Keratinocyte (primary cell): ENCODE data around the gene UPP2. TPM values are rescaled to one million over a fixed set of nuclear protein-coding genes. Genes with fewer than 3 reads are reported as not detected.

ENCODE experiments used
- DNase-seq: peaks from one replicate; pipeline ENCODE4 v3.0.0-alpha.2; 2011; ENCODE audit warnings: low read depth, missing footprints, low spot score
- FAIRE-seq: peaks from 2 replicates; lab custom pipeline; 2011; peaks lifted over from hg19 to GRCh38; lab: Jason Lieb, UNC
- H2AFZ ChIP-seq: 2 replicates; pipeline ENCODE4 v1.6.0; 2012; ENCODE audit warnings: low read length, control low read depth, inconsistent platforms; ENCODE audit not compliant: control insufficient read depth
- H3K27ac ChIP-seq: 2 replicates; pipeline ENCODE4 v1.5.1; 2011; ENCODE audit warnings: low read length; ENCODE audit not compliant: control insufficient read depth, insufficient read depth
- H3K27me3 ChIP-seq: 3 replicates; pipeline ENCODE4 v1.6.0; 2011; ENCODE audit warnings: low read length; ENCODE audit not compliant: control insufficient read depth, insufficient read depth; ENCODE audit errors: extremely low read depth
- H3K36me3 ChIP-seq, 2 experiments: 2 replicates in 1 of 2; 3 replicates in 1 of 2; pipeline ENCODE4 v1.5.1; 2011; ENCODE audit warnings: low read length in 2 of 2, mild to moderate bottlenecking in 1 of 2; ENCODE audit not compliant: control insufficient read depth in 2 of 2, insufficient read depth in 2 of 2; ENCODE audit errors: extremely low read depth in 1 of 2
- H3K4me1 ChIP-seq: 3 replicates; pipeline ENCODE4 v1.5.1; 2011; ENCODE audit warnings: low read length; ENCODE audit not compliant: control insufficient read depth, insufficient read depth; ENCODE audit errors: extremely low read depth
- H3K4me2 ChIP-seq: 3 replicates; pipeline ENCODE4 v1.6.0; 2011; ENCODE audit warnings: low read depth, low read length; ENCODE audit not compliant: control insufficient read depth, insufficient read depth; ENCODE audit errors: extremely low read depth
- H3K4me3 ChIP-seq, 3 experiments: fragments of 200-600 bp in 1 of 3; sonication (generic) in 1 of 3; 2 replicates in 2 of 3; 3 replicates in 1 of 3; pipeline ENCODE4 v1.5.1; 2011 to 2016; ENCODE audit warnings: low read length in 3 of 3, mild to moderate bottlenecking in 3 of 3, control low read depth in 2 of 3, inconsistent platforms in 1 of 3, low read depth in 1 of 3, mixed read lengths in 1 of 3, mixed run types in 1 of 3, moderate library complexity in 1 of 3; ENCODE audit not compliant: control insufficient read depth in 2 of 3, insufficient read depth in 2 of 3; ENCODE audit errors: extremely low read depth in 1 of 3
- H3K79me2 ChIP-seq: 2 replicates; pipeline ENCODE4 v1.6.0; 2012; ENCODE audit warnings: low read length; ENCODE audit not compliant: control insufficient read depth, insufficient read depth
- H3K9ac ChIP-seq: 3 replicates; pipeline ENCODE4 v1.6.0; 2011; ENCODE audit warnings: low read length; ENCODE audit not compliant: control insufficient read depth, insufficient read depth; ENCODE audit errors: extremely low read depth
- H3K9me1 ChIP-seq: 3 replicates; pipeline ENCODE4 v1.6.0; 2011; ENCODE audit warnings: low read length; ENCODE audit not compliant: control insufficient read depth, insufficient read depth; ENCODE audit errors: extremely low read depth
- H3K9me3 ChIP-seq: 2 replicates; pipeline ENCODE4 v1.5.1; 2012; ENCODE audit warnings: low read depth, low read length; ENCODE audit not compliant: control insufficient read depth
- H4K20me1 ChIP-seq: 3 replicates; pipeline ENCODE4 v1.6.0; 2011; ENCODE audit warnings: low read length; ENCODE audit not compliant: control insufficient read depth, insufficient read depth; ENCODE audit errors: extremely low read depth
- EZH2 ChIP-seq: IDR thresholded peaks from one replicate; pipeline ENCODE4 v1.6.1; 2012; ENCODE audit warnings: inconsistent platforms, mild to moderate bottlenecking, low read length, moderate library complexity
- dilution Hi-C: fragments of 300-500 bp; cut with MboI; formaldehyde crosslinking; loops from one replicate; pipeline ENCODE4 v1.7.0; 2020; ENCODE audit warnings: low sequenced_read_pairs; ENCODE audit not compliant: extremely low pct_ligation_motif_present
- polyA plus RNA-seq, 5 experiments: library from polyadenylated mRNA; depleted of rRNA in 3 of 5; stranded (reverse) in 3 of 5; stranded (forward) in 1 of 5; unstranded in 1 of 5; fragments of >200 nt; gene quantifications; 1 replicate in 1 of 5; 2 replicates in 3 of 5; 3 replicates in 1 of 5; pipeline versions ENCODE4 v1.2.1 to v1.2.3, GENCODE V29; 2011 to 2012; ENCODE audit warnings: missing spikeins in 2 of 5, low read depth in 1 of 5, low replicate concordance in 1 of 5
- TF ChIP-seq, protein P1 (sequence below), 3 experiments: IDR thresholded peaks in 1 of 3; conservative IDR thresholded peaks in 1 of 3; optimal IDR thresholded peaks in 1 of 3; 2 replicates in 2 of 3; 3 replicates in 1 of 3; pipeline versions ENCODE3 to v1.5.1; 2011; ENCODE audit warnings: low read length in 3 of 3, mild to moderate bottlenecking in 3 of 3, moderate library complexity in 2 of 3, control low read depth in 1 of 3, inconsistent platforms in 1 of 3; ENCODE audit not compliant: insufficient read depth in 2 of 3; ENCODE audit errors: extremely low read depth in 1 of 3

Gene UPP2
- polyA plus RNA-seq, 1 donor (not counting 4 experiments of a cell fraction or from before 2014, with no cell fraction given) = not detected

GRCh38 chr2:158112992-158113391 is 11.3 kb downstream of the UPP2 start:
- H3K4me1 ChIP-seq = no peaks in the 10 kb centered on the region
- H4K20me1 ChIP-seq = no peaks in the 10 kb centered on the region
- H3K9ac ChIP-seq = no peak overlapping the region
- H3K4me2 ChIP-seq = no peak overlapping the region
- H3K79me2 ChIP-seq = no peaks in the 10 kb centered on the region
- DNase-seq (no peak), FAIRE-seq (no peak)
- H3K9me3 ChIP-seq = no peaks in the 10 kb centered on the region
- dilution Hi-C loops = no loop called here
- no peak overlapping the region for H3K27ac ChIP-seq
- no peaks in the 10 kb centered on the region for H3K27me3 ChIP-seq
- no peaks in the 10 kb centered on the region for H3K9me1 ChIP-seq
- H3K4me3 ChIP-seq = no peak overlapping the region
- TF ChIP-seq EZH2 = no peak
- TF ChIP-seq, protein P1, sequence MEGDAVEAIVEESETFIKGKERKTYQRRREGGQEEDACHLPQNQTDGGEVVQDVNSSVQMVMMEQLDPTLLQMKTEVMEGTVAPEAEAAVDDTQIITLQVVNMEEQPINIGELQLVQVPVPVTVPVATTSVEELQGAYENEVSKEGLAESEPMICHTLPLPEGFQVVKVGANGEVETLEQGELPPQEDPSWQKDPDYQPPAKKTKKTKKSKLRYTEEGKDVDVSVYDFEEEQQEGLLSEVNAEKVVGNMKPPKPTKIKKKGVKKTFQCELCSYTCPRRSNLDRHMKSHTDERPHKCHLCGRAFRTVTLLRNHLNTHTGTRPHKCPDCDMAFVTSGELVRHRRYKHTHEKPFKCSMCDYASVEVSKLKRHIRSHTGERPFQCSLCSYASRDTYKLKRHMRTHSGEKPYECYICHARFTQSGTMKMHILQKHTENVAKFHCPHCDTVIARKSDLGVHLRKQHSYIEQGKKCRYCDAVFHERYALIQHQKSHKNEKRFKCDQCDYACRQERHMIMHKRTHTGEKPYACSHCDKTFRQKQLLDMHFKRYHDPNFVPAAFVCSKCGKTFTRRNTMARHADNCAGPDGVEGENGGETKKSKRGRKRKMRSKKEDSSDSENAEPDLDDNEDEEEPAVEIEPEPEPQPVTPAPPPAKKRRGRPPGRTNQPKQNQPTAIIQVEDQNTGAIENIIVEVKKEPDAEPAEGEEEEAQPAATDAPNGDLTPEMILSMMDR (optimal IDR thresholded peaks at IDR 0.05 in 1 of 3, IDR thresholded peaks at IDR 0.05 in 1 of 3, conservative IDR thresholded peaks at IDR 0.05 in 1 of 3; ENCODE audit: extremely low read depth in 1 of 3, insufficient read depth in 2 of 3, low read length in 3 of 3) = no peak
- no peak overlapping the region for H2AFZ ChIP-seq
- no peaks in the 10 kb centered on the region for H3K36me3 ChIP-seq

- no peak for DNase-seq
- no peak overlapping the region for H2AFZ ChIP-seq
- FAIRE-seq = peak; percentile 20
Observed at GRCh38 chr2:158113741-158114295, 12.1 kb downstream of the UPP2 start.

More at GRCh38 chr2:158113741-158114295, 12.1 kb downstream of the UPP2 start:
- TF ChIP-seq, protein P1 (optimal IDR thresholded peaks at IDR 0.05 in 1 of 3, IDR thresholded peaks at IDR 0.05 in 1 of 3, conservative IDR thresholded peaks at IDR 0.05 in 1 of 3; ENCODE audit: extremely low read depth in 1 of 3, insufficient read depth in 2 of 3, low read length in 3 of 3) = no peak
- no peak for TF ChIP-seq EZH2
- no peaks in the 10 kb centered on the region for H3K9me1 ChIP-seq
- no peak overlapping the region for H3K27ac ChIP-seq
- no peaks in the 10 kb centered on the region for H4K20me1 ChIP-seq
- dilution Hi-C loops = no loop called here
- H3K4me1 ChIP-seq = no peaks in the 10 kb centered on the region
- H3K36me3 ChIP-seq = no peaks in the 10 kb centered on the region
- H3K4me3 ChIP-seq = no peak overlapping the region
- H3K9ac ChIP-seq = no peak overlapping the region
- H3K27me3 ChIP-seq = no peaks in the 10 kb centered on the region
- no peak overlapping the region for H3K4me2 ChIP-seq
- no peaks in the 10 kb centered on the region for H3K79me2 ChIP-seq
- H3K9me3 ChIP-seq = no peaks in the 10 kb centered on the region
